HG02943 (cell line): ENCODE data around the gene CYP4F8.
"Not testable (repeated sequence)": the region's sequence is repeated elsewhere in the genome, so short reads cannot be mapped to it uniquely, and the experiment has no call there.

Experiments used
- ATAC-seq: cut with Tn5 transposase; IDR thresholded peaks from one replicate; pipeline ENCODE4 v1.9.1; 2021; ENCODE audit warnings: mild to moderate bottlenecking, low read depth, moderate library complexity; ENCODE audit not compliant: unreplicated experiment

CYP4F8 gene

GRCh38 chr19:15614507-15615379, at the start of gene CYP4F8:
TSS of gene CYP4F8 (plus strand) at chr19:15615218. CDS start at chr19:15615617, 399 bp downstream.
- ATAC-seq: no peak

GRCh38 chr19:15570420-15570819, 44.6 kb upstream of the CYP4F8 start:
- ATAC-seq: no peak

GRCh38 chr19:15575406-15575805, 39.6 kb upstream of the CYP4F8 start:
- ATAC-seq: no peak

GRCh38 chr19:15576526-15577156, 38.4 kb upstream of the CYP4F8 start:
- no peak for ATAC-seq

GRCh38 chr19:15577184-15577771, 37.7 kb upstream of the CYP4F8 start:
- no peak for ATAC-seq

GRCh38 chr19:15583346-15583745, 31.7 kb upstream of the CYP4F8 start:
- no peak for ATAC-seq

- no peak for ATAC-seq
These were observed 30.9 kb upstream of the CYP4F8 start for GRCh38 chr19:15584095-15584494.

- no peak for ATAC-seq
These were observed 30.4 kb upstream of the CYP4F8 start for GRCh38 chr19:15584541-15585115.

GRCh38 chr19:15587663-15588062, 27.4 kb upstream of the CYP4F8 start:
- no peak for ATAC-seq

GRCh38 chr19:15588265-15588664, 26.8 kb upstream of the CYP4F8 start:
- ATAC-seq: no peak

- no peak for ATAC-seq
These were observed 25.1 kb upstream of the CYP4F8 start for GRCh38 chr19:15589760-15590451.

- ATAC-seq: no peak
These were observed 23.2 kb upstream of the CYP4F8 start for GRCh38 chr19:15591796-15592195.

- ATAC-seq: not testable (repeated sequence)
These were observed 22.5 kb upstream of the CYP4F8 start for GRCh38 chr19:15592506-15592905.

- not testable (repeated sequence) for ATAC-seq
These were observed 21.3 kb upstream of the CYP4F8 start for GRCh38 chr19:15593766-15594165.

- ATAC-seq: no peak
These were observed 19.9 kb upstream of the CYP4F8 start for GRCh38 chr19:15595069-15595468.

- ATAC-seq: not testable (repeated sequence)
These were observed 6.8 kb upstream of the CYP4F8 start for GRCh38 chr19:15607978-15608925.

GRCh38 chr19:15609261-15609660, 5.8 kb upstream of the CYP4F8 start:
- no peak for ATAC-seq

GRCh38 chr19:15612342-15612741, 2.7 kb upstream of the CYP4F8 start:
- ATAC-seq: no peak

- no peak for ATAC-seq
These were observed 1.7 kb upstream of the CYP4F8 start for GRCh38 chr19:15613338-15613737.
